ENCODE data around the gene ST13. TPM values are rescaled to one million over a fixed set of nuclear protein-coding genes. Genes with fewer than 3 reads are reported as not detected.

The ST13 gene
- total RNA-seq, 1 experiment from 2014 or later, result 301 TPM

GRCh38 chr22:40791241-40791640 is 65.2 kb downstream of the ST13 start:
- TF ChIP-seq POLR2A (IDR thresholded peaks at IDR 0.05; ENCODE audit: borderline replicate concordance, extremely low read depth, insufficient read depth, insufficient read length) (no peak), EGR1 (IDR thresholded peaks at IDR 0.05; ENCODE audit: low read depth) (no peak), EZH2phosphoT487 (IDR thresholded peaks at IDR 0.05; ENCODE audit: borderline replicate concordance) (no peak), SRF (IDR thresholded peaks at IDR 0.05; ENCODE audit: low read depth) (no peak), FOSL1 (IDR thresholded peaks at IDR 0.05; ENCODE audit: low read depth) (no peak), ATF3 (IDR thresholded peaks at IDR 0.05) (no peak), MAX (IDR thresholded peaks at IDR 0.05) (no peak), ZBTB33 (IDR thresholded peaks at IDR 0.05; ENCODE audit: extremely low read depth, insufficient replicate concordance, low read length) (no peak), SP1 (IDR thresholded peaks at IDR 0.05; ENCODE audit: low read depth) (no peak), CBX3 (IDR thresholded peaks at IDR 0.05; ENCODE audit: low read depth) (no peak), REST (IDR thresholded peaks at IDR 0.05; ENCODE audit: low read depth) (no peak), CTCF (IDR thresholded peaks at IDR 0.05 in 2 of 3, conservative IDR thresholded peaks at IDR 0.05 in 1 of 3; ENCODE audit: borderline replicate concordance in 1 of 3, insufficient read depth in 1 of 3, low read depth in 2 of 3, low read length in 2 of 3) (no peak), SIN3A (IDR thresholded peaks at IDR 0.05; ENCODE audit: low read depth) (no peak), YY1 (IDR thresholded peaks at IDR 0.05; ENCODE audit: extremely low read depth, insufficient replicate concordance, low read depth, low read length) (no peak), CEBPB (IDR thresholded peaks at IDR 0.05; ENCODE audit: low read depth) (no peak)
- no peak for DNase-seq (ENCODE audit: low read depth, low spot score)
- Histone ChIP-seq H3K4me3 (replicated peaks in 1 of 2; ENCODE audit: low read depth in 1 of 2, low read length in 2 of 2) (no peak overlapping the region), H2AFZ (ENCODE audit: low read depth, low read length, poor library complexity, severe bottlenecking) (no peak overlapping the region), H3K79me2 (ENCODE audit: insufficient read depth, low read length) (no peaks in the 10 kb centered on the region), H3K9me2 (ENCODE audit: insufficient read depth) (no peaks in the 10 kb centered on the region), H3K9me3 (ENCODE audit: control insufficient read depth in 1 of 2, insufficient read depth in 1 of 2, low read depth in 1 of 2, low read length in 2 of 2) (no peaks in the 10 kb centered on the region), H3K4me2 (ENCODE audit: low read length) (no peak overlapping the region), H3K27ac (ENCODE audit: low read depth, low read length) (no peak overlapping the region), H3K27me3 (ENCODE audit: insufficient read depth, low read length) (no peaks in the 10 kb centered on the region), H3K9ac (ENCODE audit: low read length) (no peak overlapping the region), H4K20me1 (ENCODE audit: insufficient read depth) (no peaks in the 10 kb centered on the region), H3K4me1 (ENCODE audit: control insufficient read depth in 1 of 2, insufficient read depth in 2 of 2, low read length in 2 of 2) (peaks cover 0 to 5% of the 10 kb centered on the region in 2 experiments; a peak in 1 of 4 replicates), H3K36me3 (ENCODE audit: control insufficient read depth in 1 of 2, insufficient read depth in 2 of 2, low read length in 2 of 2) (peaks cover 2 to 16% of the 10 kb centered on the region in 2 experiments; a peak in 2 of 4 replicates)
- no peak for ATAC-seq
- RAD21 ChIA-PET (ENCODE audit: low non-redundant PET in 1 of 2, low total read pairs in 2 of 2, uncharacterized antibody in 2 of 2, unreplicated experiment in 2 of 2), result no interaction called here
- intact Hi-C loops (cut with micrococcal nuclease), result no loop called here
- CTCF ChIA-PET, result no interaction called here
- BruUV-seq (replicated peaks), result no TSS peak
- POLR2A ChIA-PET, result no interaction called here

All from HCT116 (cell line).